Calu3 (cell line): ENCODE measurements around the gene NR5A2. TPM values are rescaled to one million over a fixed set of nuclear protein-coding genes. Genes with fewer than 3 reads are reported as not detected.

Source experiments
- BruUV-seq: library from RNA; stranded (reverse); fragments of 400-500 nt; replicated peaks from 2 replicates; lab custom pipeline; 2021; lab: Mats Ljungman, UMichigan
- CTCF ChIA-PET: fragments of 300-600 bp; sonication (Branson Sonifier 250); formaldehyde crosslinking; loops from one replicate; lab custom pipeline; 2022; ENCODE audit warnings: antibody characterized with exemption; lab: Charles Lee
- DNase-seq: peaks from one replicate; pipeline ENCODE4 v3.0.0; 2022
- H3K27ac Mint-ChIP-seq: one replicate; pipeline ENCODE4 v1.8.0; 2022; ENCODE audit warnings: mixed read lengths; ENCODE audit not compliant: unreplicated experiment
- H3K27me3 Mint-ChIP-seq: one replicate; pipeline ENCODE4 v1.8.0; 2022; ENCODE audit warnings: mixed read lengths; ENCODE audit not compliant: unreplicated experiment
- H3K36me3 Mint-ChIP-seq: one replicate; pipeline ENCODE4 v1.8.0; 2022; ENCODE audit warnings: mild to moderate bottlenecking, moderate library complexity, mixed read lengths; ENCODE audit not compliant: insufficient read depth, unreplicated experiment
- H3K4me1 Mint-ChIP-seq: one replicate; pipeline ENCODE4 v1.8.0; 2022; ENCODE audit warnings: mild to moderate bottlenecking, low read depth, mixed read lengths; ENCODE audit not compliant: unreplicated experiment
- H3K4me3 Mint-ChIP-seq: one replicate; pipeline ENCODE4 v1.8.0; 2022; ENCODE audit warnings: mild to moderate bottlenecking, low read depth, moderate library complexity, mixed read lengths; ENCODE audit not compliant: unreplicated experiment
- H3K9me3 Mint-ChIP-seq: one replicate; pipeline ENCODE4 v1.8.0; 2022; ENCODE audit warnings: low read depth, mixed read lengths; ENCODE audit not compliant: unreplicated experiment
- intact Hi-C: fragments of 100-400 bp; cut with micrococcal nuclease; formaldehyde crosslinking; loops from one replicate; pipeline ENCODE4 v1.10.0; 2022; ENCODE audit not compliant: unreplicated experiment
- total RNA-seq: library from RNA; stranded (reverse); gene quantifications from 2 replicates; pipeline ENCODE4 v1.2.3, GENCODE V29; 2022
- TF ChIP-seq, protein P1 (sequence below): fragments of 200-600 bp; IDR thresholded peaks from one replicate; pipeline ENCODE4 v1.8.0; 2022; ENCODE audit warnings: antibody characterized with exemption; ENCODE audit not compliant: unreplicated experiment

Gene NR5A2
- total RNA-seq, 1 experiment from 2014 or later, result 6.9 TPM

DNA sequence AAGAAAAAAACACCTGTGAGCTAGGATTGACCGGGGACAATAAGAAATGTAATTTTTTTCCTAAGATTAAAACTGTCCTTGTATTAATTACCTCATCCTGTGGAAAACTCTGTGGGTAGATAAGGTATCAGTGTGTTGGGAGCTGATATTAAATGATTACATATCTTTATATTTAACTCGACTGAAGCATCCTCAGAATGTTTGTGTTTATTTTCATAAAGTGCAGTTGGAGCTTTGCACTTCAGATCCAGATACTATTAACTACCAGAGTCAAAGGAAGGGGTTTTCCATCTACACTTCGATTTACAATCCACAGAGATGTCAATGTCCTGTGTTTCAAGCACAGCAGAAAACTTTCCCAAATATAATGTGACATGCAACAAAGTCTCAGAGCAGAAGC lies 164.5 kb downstream of the NR5A2 start:
- H3K4me3 Mint-ChIP-seq, result no peak overlapping the region
- no peaks in the 10 kb centered on the region for H3K9me3 Mint-ChIP-seq
- H3K36me3 Mint-ChIP-seq, result no peaks in the 10 kb centered on the region
- intact Hi-C loops, result no loop called here
- H3K27ac Mint-ChIP-seq, result no peak overlapping the region
- DNase-seq, result no peak
- H3K4me1 Mint-ChIP-seq, result no peaks in the 10 kb centered on the region
- TF ChIP-seq, protein P1, sequence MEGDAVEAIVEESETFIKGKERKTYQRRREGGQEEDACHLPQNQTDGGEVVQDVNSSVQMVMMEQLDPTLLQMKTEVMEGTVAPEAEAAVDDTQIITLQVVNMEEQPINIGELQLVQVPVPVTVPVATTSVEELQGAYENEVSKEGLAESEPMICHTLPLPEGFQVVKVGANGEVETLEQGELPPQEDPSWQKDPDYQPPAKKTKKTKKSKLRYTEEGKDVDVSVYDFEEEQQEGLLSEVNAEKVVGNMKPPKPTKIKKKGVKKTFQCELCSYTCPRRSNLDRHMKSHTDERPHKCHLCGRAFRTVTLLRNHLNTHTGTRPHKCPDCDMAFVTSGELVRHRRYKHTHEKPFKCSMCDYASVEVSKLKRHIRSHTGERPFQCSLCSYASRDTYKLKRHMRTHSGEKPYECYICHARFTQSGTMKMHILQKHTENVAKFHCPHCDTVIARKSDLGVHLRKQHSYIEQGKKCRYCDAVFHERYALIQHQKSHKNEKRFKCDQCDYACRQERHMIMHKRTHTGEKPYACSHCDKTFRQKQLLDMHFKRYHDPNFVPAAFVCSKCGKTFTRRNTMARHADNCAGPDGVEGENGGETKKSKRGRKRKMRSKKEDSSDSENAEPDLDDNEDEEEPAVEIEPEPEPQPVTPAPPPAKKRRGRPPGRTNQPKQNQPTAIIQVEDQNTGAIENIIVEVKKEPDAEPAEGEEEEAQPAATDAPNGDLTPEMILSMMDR, result no peak
- H3K27me3 Mint-ChIP-seq, result no peaks in the 10 kb centered on the region
- CTCF ChIA-PET, result interaction anchor here (0.5 kb wide), 1 partner anchor 82 kb away, joined by 3 read pairs; no protein-coding TSS in a partner anchor
- no TSS peak for BruUV-seq

DNA sequence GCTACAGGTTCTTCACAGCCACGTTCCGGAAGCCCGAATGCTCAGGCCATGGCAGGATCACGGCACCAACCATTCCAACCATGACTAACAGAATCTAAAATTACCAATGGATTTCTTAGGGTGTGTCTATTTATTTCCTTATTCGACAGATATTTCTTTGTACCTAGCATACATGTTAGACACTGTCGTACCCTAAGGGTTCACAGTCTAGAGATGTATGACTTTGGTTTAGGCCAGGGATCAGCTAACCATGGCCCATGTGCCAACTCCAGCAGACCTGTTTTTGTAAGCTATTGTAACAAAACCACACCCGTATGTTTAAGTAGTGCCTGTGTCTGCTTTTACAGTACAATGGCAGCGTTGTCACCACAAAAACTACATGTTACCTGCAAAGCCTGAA lies 167.0 kb downstream of the NR5A2 start:
- CTCF ChIA-PET, result no interaction called here
- no TSS peak for BruUV-seq
- TF ChIP-seq, protein P1, result no peak
- intact Hi-C loops, result no loop called here
- DNase-seq, result no peak
- H3K27ac Mint-ChIP-seq, result no peak overlapping the region
- no peak overlapping the region for H3K4me3 Mint-ChIP-seq
- H3K27me3 Mint-ChIP-seq, result no peaks in the 10 kb centered on the region
- no peaks in the 10 kb centered on the region for H3K36me3 Mint-ChIP-seq
- no peaks in the 10 kb centered on the region for H3K9me3 Mint-ChIP-seq
- no peaks in the 10 kb centered on the region for H3K4me1 Mint-ChIP-seq

DNA sequence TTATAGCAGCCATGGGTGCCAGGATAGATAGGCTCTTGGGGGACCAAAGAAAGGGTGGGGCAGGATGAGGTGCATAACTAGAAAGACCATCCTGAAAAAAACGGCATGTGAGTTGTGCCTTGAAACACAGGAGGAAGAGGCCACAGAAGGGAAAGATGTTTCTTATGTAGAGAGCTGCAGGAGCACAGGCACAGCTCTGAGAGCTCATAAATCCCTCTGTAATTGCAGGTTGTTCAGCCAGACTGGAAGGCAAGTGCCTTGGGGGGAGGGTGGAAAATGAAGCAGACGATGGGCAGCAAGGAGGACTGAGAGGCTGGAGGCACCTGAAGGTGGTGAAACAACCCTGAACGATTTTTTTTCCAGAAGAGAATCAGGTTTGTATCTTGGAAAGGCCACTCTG lies 170.7 kb downstream of the NR5A2 start:
- no peaks in the 10 kb centered on the region for H3K4me1 Mint-ChIP-seq
- peaks cover 3% of the 10 kb centered on the region for H3K9me3 Mint-ChIP-seq
- TF ChIP-seq, protein P1, result no peak
- intact Hi-C loops, result no loop called here
- H3K27me3 Mint-ChIP-seq, result no peaks in the 10 kb centered on the region
- DNase-seq, result no peak
- no peak overlapping the region for H3K4me3 Mint-ChIP-seq
- H3K27ac Mint-ChIP-seq, result no peak overlapping the region
- CTCF ChIA-PET, result interaction anchor here (0.9 kb wide), 1 partner anchor 15 kb away, joined by 4 read pairs; no protein-coding TSS in a partner anchor
- H3K36me3 Mint-ChIP-seq, result no peaks in the 10 kb centered on the region
- BruUV-seq, result no TSS peak

DNA sequence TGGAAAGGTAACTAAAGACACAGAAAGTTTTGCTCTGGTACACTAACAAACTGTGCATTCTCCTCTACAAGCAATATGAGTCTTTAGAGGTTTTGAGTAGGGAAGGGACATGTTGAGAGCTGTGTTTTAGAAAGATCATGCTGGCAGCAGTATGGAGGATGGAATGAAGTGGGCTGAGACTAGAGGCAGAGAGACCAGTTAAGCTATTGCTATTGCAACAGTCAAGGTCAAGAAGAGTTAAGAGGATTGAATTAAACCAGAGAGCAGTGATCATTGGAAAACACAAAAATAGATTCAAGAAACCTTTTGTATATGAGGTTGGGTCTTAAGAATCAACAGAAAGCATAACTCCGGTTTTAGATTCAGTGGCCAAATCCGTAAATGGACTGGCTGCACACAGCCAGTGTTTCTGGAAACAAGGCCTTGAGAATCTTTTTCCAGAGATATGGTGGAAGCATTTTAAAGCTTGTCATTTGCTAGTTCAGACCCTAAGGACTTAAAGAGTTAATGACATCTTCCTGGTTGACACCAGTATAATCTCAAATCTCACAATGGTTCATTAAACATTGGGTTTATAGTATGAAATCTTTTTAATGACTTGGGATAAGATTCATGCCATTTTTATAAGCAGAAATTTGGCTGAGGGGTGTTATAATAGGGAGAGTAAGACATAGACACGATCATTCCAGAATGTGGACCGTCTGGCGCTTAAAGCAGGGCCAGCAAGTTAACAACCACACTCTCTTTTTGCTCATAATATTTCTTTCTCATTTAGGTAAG lies 177.9 kb downstream of the NR5A2 start:
- CTCF ChIA-PET, result interaction anchor here (0.5 kb wide), 1 partner anchor 358 kb away, joined by 5 read pairs; no protein-coding TSS in a partner anchor
- H3K36me3 Mint-ChIP-seq, result no peaks in the 10 kb centered on the region
- no TSS peak for BruUV-seq
- peaks cover 8% of the 10 kb centered on the region for H3K9me3 Mint-ChIP-seq
- peaks cover 9% of the 10 kb centered on the region for H3K4me1 Mint-ChIP-seq
- H3K27me3 Mint-ChIP-seq, result no peaks in the 10 kb centered on the region
- TF ChIP-seq, protein P1, result no peak
- H3K27ac Mint-ChIP-seq, result no peak overlapping the region
- intact Hi-C loops, result no loop called here
- no peak for DNase-seq
- no peak overlapping the region for H3K4me3 Mint-ChIP-seq
